BLaER1 treated with 17β-estradiol and CSF1 and Interleukin-3, amounts not matched to agents 10 nM and 100 nM (cell line): Measurements from ENCODE around the gene EPB41L4B.
"Not testable (repeated sequence)": the region's sequence is repeated elsewhere in the genome, so short reads cannot be mapped to it uniquely, and the experiment has no call there.

Experiments used
- H3K27ac ChIP-seq, 11 experiments: shearing (Covaris generic); formaldehyde crosslinking; 2 replicates each; pipeline ENCODE4 v1.8.1; 2022
- H3K27me3 ChIP-seq, 11 experiments: shearing (Covaris generic); formaldehyde crosslinking; 2 replicates each; pipeline ENCODE4 v1.8.1; 2022
- H3K36me3 ChIP-seq, 11 experiments: shearing (Covaris generic); formaldehyde crosslinking; 2 replicates each; pipeline ENCODE4 v1.8.1; 2022
- H3K4me1 ChIP-seq, 10 experiments: shearing (Covaris generic); formaldehyde crosslinking; 2 replicates each; pipeline ENCODE4 v1.8.1; 2022
- H3K4me2 ChIP-seq, 11 experiments: shearing (Covaris generic); formaldehyde crosslinking; 2 replicates each; pipeline ENCODE4 v1.8.1; 2022
- H3K4me3 ChIP-seq, 10 experiments: shearing (Covaris generic); formaldehyde crosslinking; 2 replicates each; pipeline ENCODE4 v1.8.1; 2022
- H3K9ac ChIP-seq, 11 experiments: shearing (Covaris generic); formaldehyde crosslinking; 2 replicates each; pipeline ENCODE4 v1.8.1; 2022
- H3K9me3 ChIP-seq, 11 experiments: shearing (Covaris generic); formaldehyde crosslinking; replicated peaks in 1 of 11; 2 replicates each; pipeline ENCODE4 v1.8.1; 2022
- H4K20me1 ChIP-seq, 11 experiments: shearing (Covaris generic); formaldehyde crosslinking; 2 replicates each; pipeline ENCODE4 v1.8.1; 2022
- Cebpa-rat ChIP-seq, 11 experiments: shearing (Covaris generic); IDR thresholded peaks; 2 replicates each; pipeline ENCODE4 v1.8.1; 2022

Gene EPB41L4B

GRCh38 chr9:109344866-109345265 is 24.0 kb upstream of the EPB41L4B start:
- Histone ChIP-seq H3K9me3 (no peaks in the 10 kb centered on the region), H3K4me1 (peaks cover 0 to 4% (median 0%) of the 10 kb centered on the region in 10 experiments; a peak in 1 of 20 replicates), H3K4me3 (no peak overlapping the region), H3K27ac (no peak overlapping the region), H4K20me1 (no peaks in the 10 kb centered on the region), H3K27me3 (no peaks in the 10 kb centered on the region), H3K9ac (no peak overlapping the region), H3K4me2 (no peak overlapping the region), H3K36me3 (no peaks in the 10 kb centered on the region)
- TF ChIP-seq Cebpa-rat (IDR thresholded peaks at IDR 0.05), result no peak

GRCh38 chr9:109342878-109343277 is 22.0 kb upstream of the EPB41L4B start:
- Histone ChIP-seq H3K4me3 (no peak overlapping the region), H3K27ac (no peak overlapping the region), H3K36me3 (no peaks in the 10 kb centered on the region), H4K20me1 (no peaks in the 10 kb centered on the region), H3K4me2 (no peak overlapping the region), H3K4me1 (peaks cover 0 to 4% (median 0%) of the 10 kb centered on the region in 10 experiments; a peak in 1 of 20 replicates), H3K9ac (no peak overlapping the region), H3K9me3 (no peaks in the 10 kb centered on the region), H3K27me3 (no peaks in the 10 kb centered on the region)
- TF ChIP-seq Cebpa-rat (IDR thresholded peaks at IDR 0.05), result no peak

- no peak for TF ChIP-seq Cebpa-rat (IDR thresholded peaks at IDR 0.05)
- Histone ChIP-seq H3K27me3 (no peaks in the 10 kb centered on the region), H3K4me3 (no peak overlapping the region), H4K20me1 (no peaks in the 10 kb centered on the region), H3K4me1 (peaks cover 0 to 4% (median 0%) of the 10 kb centered on the region in 10 experiments; a peak in 1 of 20 replicates), H3K4me2 (no peak overlapping the region), H3K9ac (no peak overlapping the region), H3K27ac (no peak overlapping the region), H3K9me3 (no peaks in the 10 kb centered on the region), H3K36me3 (no peaks in the 10 kb centered on the region)
Observed at GRCh38 chr9:109341561-109341960, 20.7 kb upstream of the EPB41L4B start.

- H3K9me3 ChIP-seq, H3K9ac ChIP-seq, H3K4me1 ChIP-seq, H4K20me1 ChIP-seq, H3K4me3 ChIP-seq, H3K36me3 ChIP-seq, H3K27me3 ChIP-seq, H3K27ac ChIP-seq, H3K4me2 ChIP-seq: not testable (repeated sequence)
Observed at GRCh38 chr9:109340979-109341378, 20.1 kb upstream of the EPB41L4B start.

DNA sequence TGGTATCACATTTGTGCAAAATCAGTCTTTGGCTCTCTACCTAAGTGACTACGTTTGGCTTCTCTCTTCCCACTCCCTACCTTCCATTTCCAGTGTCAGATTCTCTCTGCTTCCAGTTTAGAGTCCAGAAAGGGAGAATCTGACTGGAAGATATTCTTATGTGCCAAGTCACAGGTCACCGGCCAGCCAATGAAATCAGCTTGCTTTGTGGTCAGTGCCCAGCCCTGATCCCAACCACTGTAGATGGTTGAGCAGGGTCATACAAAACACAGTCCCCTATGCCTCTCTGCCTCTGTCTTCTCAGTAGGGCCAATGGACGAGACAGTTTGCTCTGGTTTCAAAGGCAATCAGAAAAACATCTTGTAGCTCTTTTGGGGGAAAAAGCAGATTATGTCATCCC is 15.6 kb upstream of the EPB41L4B start:
- Histone ChIP-seq H3K4me2 (no peak overlapping the region), H3K36me3 (no peaks in the 10 kb centered on the region), H4K20me1 (no peaks in the 10 kb centered on the region), H3K9me3 (no peaks in the 10 kb centered on the region), H3K9ac (no peak overlapping the region), H3K4me1 (no peaks in the 10 kb centered on the region), H3K27ac (no peak overlapping the region), H3K27me3 (no peaks in the 10 kb centered on the region), H3K4me3 (no peak overlapping the region)
- no peak for TF ChIP-seq Cebpa-rat (IDR thresholded peaks at IDR 0.05)

- Histone ChIP-seq H3K9ac (no peak overlapping the region), H3K4me2 (no peak overlapping the region), H3K27me3 (no peaks in the 10 kb centered on the region), H3K4me3 (no peak overlapping the region), H3K4me1 (no peaks in the 10 kb centered on the region), H3K27ac (no peak overlapping the region), H3K9me3 (no peaks in the 10 kb centered on the region), H4K20me1 (no peaks in the 10 kb centered on the region), H3K36me3 (no peaks in the 10 kb centered on the region)
- TF ChIP-seq Cebpa-rat (IDR thresholded peaks at IDR 0.05), result no peak
Observed at GRCh38 chr9:109335929-109336328, 15.1 kb upstream of the EPB41L4B start.

GRCh38 chr9:109335121-109335520 is 14.3 kb upstream of the EPB41L4B start:
- Histone ChIP-seq H3K4me3 (no peak overlapping the region), H3K36me3 (no peaks in the 10 kb centered on the region), H3K27me3 (no peaks in the 10 kb centered on the region), H3K9me3 (no peaks in the 10 kb centered on the region), H3K27ac (no peak overlapping the region), H3K4me2 (no peak overlapping the region), H4K20me1 (no peaks in the 10 kb centered on the region), H3K4me1 (peaks cover 0 to 4% (median 2%) of the 10 kb centered on the region in 10 experiments; a peak in 14 of 20 replicates), H3K9ac (no peak overlapping the region)
- TF ChIP-seq Cebpa-rat (IDR thresholded peaks at IDR 0.05), result no peak

DNA sequence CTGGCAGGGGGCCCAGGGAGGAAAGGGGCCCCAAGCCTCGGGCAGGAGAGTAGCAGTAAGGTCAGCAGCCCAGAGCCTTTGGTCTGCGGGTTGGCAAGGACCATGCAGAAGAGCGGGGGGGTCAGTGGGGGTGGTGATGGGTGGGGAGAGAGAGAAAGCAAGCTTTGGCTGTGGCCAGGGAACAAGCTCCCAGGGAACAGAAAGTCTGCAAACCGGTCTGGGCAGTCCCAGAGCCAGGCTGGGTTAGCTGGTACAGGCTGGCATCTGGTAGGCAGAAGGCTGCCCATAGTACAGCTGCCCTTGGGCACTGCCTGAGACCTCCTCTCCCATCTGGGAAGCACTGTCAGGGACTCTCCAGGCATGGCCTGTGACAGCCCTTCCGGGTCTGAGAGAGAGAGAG is 10.5 kb upstream of the EPB41L4B start:
- Histone ChIP-seq H3K4me3 (no peak overlapping the region), H3K9me3 (no peaks in the 10 kb centered on the region), H3K4me1 (peaks cover 0 to 16% (median 12%) of the 10 kb centered on the region in 10 experiments; a peak in 17 of 20 replicates), H3K27ac (no peak overlapping the region), H3K27me3 (no peaks in the 10 kb centered on the region), H3K4me2 (no peak overlapping the region), H3K9ac (no peak overlapping the region), H3K36me3 (no peaks in the 10 kb centered on the region), H4K20me1 (no peaks in the 10 kb centered on the region)
- no peak for TF ChIP-seq Cebpa-rat (IDR thresholded peaks at IDR 0.05)

DNA sequence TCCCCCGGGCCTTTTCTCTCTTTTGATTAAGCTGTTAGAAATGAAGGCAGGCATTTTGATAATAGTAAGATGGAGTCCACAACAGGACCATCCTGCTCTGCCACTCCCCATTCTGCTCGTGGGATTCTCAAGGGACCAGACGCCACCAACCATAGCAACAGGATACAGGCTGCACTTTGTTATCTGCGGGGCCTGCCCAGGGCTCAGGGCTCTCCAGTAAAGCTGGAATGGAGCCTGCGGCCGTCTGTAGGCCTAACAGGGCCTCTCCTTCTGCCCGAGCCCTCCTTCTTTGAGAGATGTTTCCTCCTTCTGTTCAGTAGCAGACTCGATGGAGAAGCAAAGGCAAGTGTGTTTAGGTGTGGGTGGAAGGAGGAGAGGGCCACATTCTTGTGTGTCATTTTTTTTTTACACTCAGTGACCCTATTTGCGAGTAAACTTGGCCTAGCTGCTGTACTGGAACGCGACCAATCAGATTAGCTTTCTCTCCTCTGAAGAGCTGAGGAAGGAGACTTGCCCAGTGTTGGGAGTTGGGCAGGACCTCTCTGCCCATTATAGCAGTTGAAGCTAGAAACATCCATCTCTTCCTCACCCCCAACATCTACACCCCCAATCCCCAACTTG is 8.9 kb upstream of the EPB41L4B start:
- H3K9ac ChIP-seq, result peak overlapping the region in 3 of 11 experiments; percentile 14 to 39 (median 34); a peak in 5 of 22 replicates
- TF ChIP-seq Cebpa-rat (IDR thresholded peaks at IDR 0.05), result no peak
- H3K27me3 ChIP-seq, result peaks cover 0 to 3% (median 0%) of the 10 kb centered on the region in 11 experiments; a peak in 1 of 22 replicates
- H3K4me2 ChIP-seq, result peak overlapping the region in 9 of 11 experiments; percentile 17 to 71 (median 59); a peak in 18 of 22 replicates
- H4K20me1 ChIP-seq, result no peaks in the 10 kb centered on the region
- H3K9me3 ChIP-seq, result 0 out of 22 replicates have a peak, but pooled peaks cover 0 to 4% (median 0%) of the 10 kb centered on the region in 11 experiments
- no peak overlapping the region for H3K4me3 ChIP-seq
- H3K4me1 ChIP-seq, result peaks cover 0 to 19% (median 12%) of the 10 kb centered on the region in 10 experiments; a peak in 17 of 20 replicates
- no peak overlapping the region for H3K27ac ChIP-seq
- no peaks in the 10 kb centered on the region for H3K36me3 ChIP-seq
